Stimulated activated CD4-positive, alpha-beta T cell treated with anti-CD3 and anti-CD28 coated beads, TNF-alpha, amount 100 ng/mL, for 48 hours (primary cell): ENCODE results near the gene CENPL.
"Not testable (repeated sequence)": the region's sequence is repeated elsewhere in the genome, so short reads cannot be mapped to it uniquely, and the experiment has no call there.

ENCODE experiments used
- DNase-seq, 3 donors: peaks; one replicate each; pipeline ENCODE4 v3.0.0-alpha.2; 2020; ENCODE audit warnings: low read depth in 3 of 3

CENPL gene

DNA sequence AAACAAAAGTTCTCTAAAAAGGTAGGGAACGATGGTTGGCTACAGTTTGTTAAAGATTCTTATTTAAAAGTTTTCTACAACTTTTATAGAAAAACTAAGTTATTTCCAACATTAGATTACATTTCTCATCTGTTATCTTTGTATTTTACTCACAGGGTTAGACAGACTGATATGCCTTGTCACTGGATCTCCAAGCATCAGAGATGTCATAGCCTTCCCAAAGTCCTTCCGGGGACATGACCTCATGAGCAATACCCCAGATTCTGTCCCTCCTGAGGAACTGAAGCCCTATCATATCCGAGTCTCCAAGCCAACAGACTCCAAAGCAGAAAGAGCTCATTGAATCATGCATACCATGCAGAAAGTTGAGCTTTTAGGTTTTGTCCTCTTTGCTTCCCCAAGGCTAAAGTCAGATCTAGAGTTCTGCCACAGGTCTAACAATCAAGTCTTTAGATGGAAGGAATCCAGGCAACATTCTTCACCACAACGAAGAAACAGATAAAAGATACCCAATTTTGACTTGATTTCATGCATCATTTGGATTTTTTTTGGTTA is 32.8 kb upstream of the CENPL start:
- DNase-seq, result no peak

DNA sequence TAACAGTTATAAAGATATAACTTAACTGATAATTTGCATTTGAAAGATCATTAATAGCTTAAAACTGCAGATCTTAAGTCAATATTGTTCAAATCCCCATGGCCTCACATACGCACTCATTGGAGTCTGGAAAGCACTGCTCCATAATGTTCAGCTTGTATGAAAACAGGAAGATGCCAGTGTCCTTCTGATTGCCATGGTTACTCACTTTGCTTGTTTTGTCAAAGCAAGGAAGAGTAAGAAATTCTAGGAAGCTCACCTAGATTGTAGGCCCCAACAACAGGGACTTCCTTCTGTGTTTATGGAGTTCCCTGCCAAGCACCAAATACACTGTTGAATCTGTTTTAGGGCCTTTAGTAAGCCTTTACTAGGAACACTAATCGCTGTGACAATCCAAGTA is 32.2 kb upstream of the CENPL start:
- DNase-seq, result no peak

DNA sequence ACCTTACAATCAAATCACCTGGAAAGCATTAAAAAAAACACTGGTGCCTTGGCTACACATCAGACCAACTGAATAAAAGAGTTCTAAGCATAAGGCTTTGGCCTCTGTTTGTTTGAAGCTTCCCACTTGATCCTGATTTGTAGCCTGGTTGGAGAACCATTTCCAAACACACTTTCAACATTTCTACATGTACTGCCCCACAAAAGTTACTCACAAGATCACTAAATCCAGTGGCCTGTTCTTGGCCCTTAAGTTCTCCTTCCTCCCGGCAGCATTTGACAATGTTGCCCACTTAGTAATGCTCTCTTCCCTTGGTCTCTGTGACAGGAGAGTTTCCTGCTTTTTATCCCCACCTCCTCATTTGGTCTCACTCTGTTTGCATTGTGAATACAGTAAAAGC is 31.3 kb upstream of the CENPL start:
- DNase-seq, result no peak

DNA sequence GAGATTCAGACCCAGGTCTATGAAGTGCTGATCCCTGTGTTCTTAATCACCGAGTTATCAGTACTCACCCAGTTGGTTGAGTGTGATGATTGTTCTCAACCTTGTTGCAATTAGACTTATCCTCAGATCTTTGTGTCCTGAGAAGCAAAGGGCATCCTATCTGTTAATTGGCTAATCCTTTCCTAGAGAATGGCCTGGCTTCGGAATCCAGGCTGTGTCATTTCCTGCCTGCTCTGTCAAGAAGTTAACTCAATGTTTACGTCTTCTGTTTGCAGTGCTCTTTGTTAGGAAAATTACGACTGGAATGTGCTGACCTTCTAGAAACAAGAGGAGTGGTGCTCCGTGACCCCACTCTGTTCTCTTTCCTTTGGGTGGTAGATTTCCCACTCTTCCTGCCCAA is 28.4 kb upstream of the CENPL start:
- DNase-seq, result no peak

DNA sequence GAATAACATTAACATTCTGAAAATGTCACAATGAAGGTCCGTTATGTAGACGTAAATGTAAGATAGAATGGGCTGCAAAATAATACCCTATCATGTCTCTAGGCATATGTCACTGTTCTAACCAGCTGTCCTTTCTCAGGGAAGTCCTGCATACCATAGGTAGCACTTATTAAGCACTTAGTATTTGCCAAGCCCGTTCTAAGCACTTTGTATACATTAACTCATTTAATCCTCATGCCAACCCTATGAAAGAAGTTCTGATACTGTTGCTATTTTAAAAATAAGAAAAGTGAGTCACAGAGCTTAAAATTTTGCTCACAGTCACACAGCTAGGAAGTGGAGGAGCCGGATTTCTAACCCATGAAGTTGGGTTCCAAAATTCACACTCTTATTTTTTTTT is 27.4 kb upstream of the CENPL start:
- no peak for DNase-seq

DNA sequence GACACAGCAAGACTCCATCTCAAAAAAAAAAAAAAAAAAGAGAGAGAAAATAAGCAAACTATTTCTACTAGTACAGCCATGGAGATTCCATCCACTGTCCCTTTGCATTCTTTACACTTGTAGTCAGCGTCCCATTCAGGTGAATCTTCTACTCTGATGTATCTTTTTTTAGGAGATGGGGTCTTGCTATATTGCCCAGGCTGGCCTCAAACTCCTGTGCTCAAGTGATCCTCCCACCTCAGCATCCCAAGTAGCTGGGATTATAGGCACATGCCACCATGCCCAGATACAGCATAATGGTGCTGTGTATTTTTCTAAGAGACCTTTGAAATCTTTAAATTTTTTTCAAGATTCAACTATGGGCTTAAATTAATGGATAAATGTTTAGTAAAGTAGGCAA is 8.1 kb upstream of the CENPL start:
- no peak for DNase-seq

DNA sequence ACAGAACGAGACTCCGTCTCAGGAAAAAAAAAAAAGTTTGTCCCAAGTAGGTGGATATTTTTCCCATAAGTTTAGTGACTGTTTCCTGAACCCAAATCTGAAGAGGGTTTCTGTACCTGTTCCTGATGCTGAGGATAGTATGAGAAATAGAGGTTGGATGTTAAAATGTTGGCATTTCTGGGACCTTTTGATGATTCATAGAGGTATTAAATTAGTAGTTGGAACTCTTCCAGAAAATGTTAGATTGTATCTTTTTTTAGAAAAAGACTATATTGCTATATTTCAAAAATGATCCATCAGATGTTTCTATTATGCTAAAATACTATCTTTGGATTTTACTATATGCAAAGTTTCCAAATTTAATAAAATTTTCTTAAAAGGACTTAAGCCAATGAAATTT is 2.9 kb upstream of the CENPL start:
- DNase-seq, result no peak

DNA sequence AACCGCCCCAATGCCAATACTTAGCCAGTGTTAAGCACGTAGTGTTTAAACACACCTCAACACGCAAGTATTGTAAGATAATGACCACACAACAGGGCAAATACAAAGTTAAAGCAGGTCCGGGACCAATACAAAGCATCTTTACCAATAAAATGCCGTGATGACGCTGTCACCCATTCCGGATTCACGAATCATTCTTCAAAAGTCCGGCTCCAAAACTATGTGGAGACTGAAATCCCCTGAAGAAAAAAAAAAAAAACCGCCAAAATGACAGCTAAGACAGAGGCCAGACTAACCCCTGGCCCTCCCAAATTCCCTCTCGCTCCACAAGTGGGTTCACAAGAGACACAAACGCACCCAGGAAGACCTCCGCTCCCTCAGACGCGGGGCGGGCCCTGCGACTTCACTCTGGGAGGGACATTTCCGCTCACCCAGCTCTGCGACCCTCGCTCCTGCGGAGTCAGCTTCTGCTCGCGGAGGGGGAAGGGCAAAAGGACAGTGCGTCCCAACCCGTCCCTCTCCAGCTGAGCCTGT is 835 bp downstream of the CENPL start:
- no peak for DNase-seq

DNA sequence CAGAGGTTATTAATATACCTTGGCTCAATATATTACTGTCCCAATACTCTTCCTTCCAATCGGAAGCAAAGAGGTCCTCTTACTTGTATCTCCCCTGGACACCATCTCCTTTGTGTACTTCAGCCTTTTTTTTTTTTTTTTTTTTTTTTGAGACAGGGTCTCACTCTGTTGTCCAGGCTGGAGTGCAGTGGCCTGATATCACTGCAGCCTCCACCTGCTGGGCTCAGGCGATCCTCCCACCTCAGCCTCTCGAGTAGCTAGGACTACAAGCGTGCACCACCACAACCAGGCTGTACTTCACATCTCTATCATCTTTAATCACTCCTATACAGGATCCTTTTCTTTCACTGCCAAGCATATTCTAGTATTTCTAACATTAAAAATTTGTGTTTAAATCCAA is 3.0 kb downstream of the CENPL start:
- DNase-seq, result no peak

DNA sequence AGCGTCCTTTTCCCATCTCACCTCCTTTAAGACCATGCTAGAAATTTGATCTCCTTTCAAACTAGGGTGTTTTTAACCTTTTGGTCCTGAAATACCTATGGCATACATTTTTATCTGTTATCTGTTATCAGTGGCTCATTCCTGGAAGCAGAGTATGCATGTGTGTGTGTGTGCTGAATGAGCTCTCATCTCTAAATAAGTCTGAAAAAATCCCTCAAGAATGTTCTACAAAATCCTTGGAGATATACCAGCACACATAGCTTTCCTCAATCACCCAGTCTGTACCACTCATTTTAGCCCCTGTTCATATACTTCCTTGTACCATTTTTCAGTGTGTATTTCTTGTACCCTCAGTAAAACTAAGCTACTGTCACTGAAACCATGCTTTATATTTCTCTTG is 6.2 kb downstream of the CENPL start:
- DNase-seq, result no peak

DNA sequence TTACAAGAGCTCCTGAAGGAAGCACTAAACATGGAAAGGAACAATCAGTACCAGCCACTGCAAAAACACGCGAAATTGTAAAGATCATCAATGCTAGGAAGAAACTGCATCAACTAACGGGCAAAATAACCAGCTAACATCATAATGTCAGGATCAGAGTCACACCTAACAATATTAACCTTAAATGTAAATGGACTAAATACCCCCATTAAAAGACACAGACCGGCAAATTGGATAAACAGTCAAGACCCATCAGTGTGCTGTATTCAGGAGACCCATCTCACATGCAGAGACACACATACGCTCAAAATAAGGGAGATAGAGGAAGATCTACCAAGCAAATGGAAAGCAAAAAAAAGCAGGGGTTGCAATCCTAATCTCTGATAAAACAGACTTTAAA is 11.0 kb downstream of the CENPL start:
- DNase-seq, result not testable (repeated sequence)

DNA sequence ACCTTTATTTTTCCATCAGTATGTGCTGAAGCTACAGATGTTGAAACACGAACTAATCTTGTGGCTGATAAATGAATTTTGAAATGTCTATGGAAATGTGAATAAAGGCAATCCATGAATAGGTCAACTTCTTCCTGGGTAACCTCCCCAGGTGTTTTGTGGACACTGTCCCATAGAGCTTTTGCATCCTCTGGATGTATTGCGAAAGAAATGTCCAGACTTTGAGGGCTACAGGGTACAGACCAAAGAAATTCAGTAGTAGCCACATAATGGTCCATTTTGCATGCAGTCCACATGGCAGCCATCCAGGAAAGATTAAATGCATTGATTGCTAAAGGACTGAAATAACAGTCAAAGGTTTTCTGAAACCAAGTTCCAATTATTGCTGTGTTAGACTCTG is 21.7 kb downstream of the CENPL start:
- DNase-seq, result no peak

DNA sequence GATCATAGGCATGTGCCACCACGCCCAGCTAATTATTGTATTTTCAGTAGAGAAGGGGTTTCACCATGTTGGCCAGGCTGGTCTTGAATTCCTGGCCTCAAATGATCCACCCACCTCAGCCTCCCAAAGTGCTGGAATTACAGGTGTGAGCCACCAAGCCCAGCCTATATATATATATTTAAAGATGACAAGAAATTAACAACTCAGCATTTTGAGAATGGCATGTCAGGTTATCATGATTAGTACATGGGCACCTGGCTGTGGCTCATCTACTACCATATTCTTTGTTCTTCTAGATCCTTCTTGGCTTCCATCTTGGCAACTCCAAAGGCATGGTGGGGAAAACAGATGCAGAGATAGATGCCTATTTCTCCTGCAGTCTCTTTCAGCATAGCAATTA is 24.7 kb downstream of the CENPL start:
- DNase-seq, result not testable (repeated sequence)

DNA sequence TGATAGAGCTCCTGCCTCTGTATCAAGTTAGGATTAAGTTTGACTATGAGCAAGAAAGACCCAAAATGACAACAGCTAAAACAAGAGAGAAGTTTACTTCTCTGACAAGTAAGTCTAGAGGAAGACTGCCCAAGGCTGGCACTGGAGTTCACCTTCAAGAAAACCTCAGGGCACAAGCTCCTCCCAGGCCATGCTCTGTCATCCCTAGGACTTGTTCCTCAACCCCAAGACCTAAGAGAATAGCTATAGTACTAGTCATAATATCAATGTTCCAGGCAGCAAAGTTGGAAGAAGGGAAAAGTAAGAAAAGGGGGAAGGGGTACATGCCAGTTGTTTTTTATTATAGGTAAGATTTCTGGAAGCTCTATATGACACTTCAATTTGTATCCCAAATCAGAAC is 26.6 kb downstream of the CENPL start:
- no peak for DNase-seq

DNA sequence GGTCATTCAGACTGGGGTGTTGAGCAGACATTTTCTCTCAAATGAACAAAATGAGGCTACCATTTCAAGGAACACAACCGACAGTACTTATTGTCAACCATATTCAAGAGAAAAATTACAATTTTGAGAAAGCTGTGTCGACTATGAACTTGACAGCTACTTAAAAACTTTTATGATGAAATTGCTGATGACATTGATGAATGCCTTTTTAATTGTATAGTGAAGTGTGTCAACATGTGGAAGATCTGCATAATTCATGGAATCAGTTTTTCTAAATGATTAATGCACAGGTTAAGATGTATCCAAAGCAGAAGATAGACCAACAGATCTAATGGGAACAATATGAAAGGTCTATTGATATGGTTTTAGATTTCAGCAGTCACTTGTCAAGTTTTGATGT is 34.8 kb downstream of the CENPL start:
- no peak for DNase-seq

DNA sequence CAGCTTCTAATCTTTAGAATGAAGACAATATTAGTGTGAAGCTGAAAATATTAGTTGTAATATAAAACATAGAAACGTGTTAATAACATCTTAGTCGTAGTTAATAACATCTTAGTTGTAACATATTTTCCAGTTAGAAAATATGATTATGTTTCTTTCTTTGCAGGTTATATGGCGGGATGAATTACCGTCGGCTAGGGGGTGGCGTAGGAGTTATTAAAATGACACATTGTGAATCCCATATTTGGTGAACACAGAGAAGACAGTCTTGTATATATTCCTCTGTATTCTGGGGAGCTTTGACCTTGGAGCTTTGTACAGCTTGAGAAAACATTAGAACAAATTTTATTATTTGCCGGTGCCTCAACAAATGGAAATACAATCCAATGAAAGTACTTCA is 39.7 kb downstream of the CENPL start:
- DNase-seq, result no peak

DNA sequence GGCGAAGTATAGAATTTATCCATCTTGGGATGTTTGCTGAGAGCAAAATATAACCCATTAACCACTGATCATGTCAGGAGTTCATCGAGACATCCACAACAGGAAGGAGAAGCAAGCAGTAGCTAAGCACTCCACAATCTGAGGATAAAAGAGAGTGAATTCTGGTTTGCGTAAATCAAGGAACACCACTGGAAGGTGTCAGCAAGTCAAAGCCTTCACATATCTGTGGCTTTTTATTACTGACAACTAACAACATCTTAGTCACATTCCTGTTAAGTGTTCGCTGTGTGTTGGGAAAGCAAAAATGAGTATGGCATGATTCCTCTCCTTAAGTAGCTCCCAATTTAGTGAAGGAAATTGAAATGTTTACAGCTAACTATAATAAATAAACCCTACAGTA is 44.7 kb downstream of the CENPL start:
- DNase-seq, result no peak

DNA sequence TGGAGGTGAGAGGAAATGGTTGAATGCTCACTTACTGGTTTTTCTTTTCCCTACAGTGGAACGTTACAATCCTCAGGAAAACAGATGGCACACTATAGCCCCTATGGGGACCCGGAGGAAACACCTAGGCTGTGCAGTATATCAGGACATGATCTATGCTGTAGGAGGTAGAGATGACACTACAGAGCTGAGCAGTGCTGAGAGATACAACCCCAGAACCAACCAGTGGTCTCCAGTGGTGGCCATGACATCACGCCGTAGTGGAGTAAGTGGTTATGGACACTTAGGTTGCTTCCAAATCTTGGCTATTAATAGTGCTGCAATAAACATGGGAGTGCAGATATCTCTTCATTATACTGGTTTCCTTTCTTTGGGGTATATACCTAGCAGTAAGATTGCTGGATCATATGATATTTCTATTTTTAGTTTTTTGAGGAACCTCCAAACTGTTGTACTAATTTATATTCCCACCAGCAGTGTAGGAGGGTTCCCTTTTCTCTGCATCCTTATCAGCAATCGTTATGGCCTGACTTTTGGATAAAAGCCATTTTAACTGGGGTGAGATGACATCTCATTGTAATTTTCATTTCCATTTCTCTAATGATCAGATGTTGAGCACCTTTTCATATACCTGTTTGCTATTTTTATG is 49.0 kb downstream of the CENPL start:
- no peak for DNase-seq

DNA sequence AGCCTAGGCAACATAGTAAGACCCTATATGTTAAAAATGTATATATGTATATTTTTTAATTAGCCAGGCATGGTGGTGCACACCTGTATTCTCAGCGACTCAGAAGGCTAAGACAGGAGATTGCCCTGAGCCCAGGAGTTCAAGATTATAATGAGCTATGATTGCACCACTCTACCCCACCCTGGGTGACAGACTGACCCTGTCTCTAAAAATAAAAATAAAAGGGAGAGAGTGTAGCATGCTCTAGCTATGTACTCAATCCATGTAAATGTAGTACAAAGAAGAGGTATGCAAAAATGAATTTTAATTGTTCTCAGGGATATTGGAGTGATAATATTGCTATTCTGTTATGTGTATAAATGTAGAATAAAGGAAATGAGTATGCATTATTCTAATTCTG is 53.1 kb downstream of the CENPL start:
- DNase-seq, result no peak

DNA sequence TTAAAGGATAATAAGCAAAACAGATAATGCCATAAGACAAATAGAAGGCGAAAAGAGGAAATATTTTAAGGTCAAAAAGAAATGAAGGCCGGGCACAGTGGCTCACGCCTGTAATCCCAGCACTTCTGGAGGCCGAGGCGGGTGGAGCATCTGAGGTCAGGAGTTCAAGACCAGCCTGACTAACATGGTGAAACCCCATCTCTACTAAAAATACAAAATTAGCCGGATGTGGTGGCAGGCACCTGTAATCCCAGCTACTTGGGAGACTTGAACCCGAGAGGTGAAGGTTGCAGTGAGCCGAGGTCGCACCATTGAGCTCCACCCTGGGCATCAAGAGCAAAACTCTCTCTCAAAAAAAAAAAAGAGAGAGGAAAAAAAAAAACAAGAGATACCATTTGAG is 54.4 kb downstream of the CENPL start:
- DNase-seq, result not testable (repeated sequence)

DNA sequence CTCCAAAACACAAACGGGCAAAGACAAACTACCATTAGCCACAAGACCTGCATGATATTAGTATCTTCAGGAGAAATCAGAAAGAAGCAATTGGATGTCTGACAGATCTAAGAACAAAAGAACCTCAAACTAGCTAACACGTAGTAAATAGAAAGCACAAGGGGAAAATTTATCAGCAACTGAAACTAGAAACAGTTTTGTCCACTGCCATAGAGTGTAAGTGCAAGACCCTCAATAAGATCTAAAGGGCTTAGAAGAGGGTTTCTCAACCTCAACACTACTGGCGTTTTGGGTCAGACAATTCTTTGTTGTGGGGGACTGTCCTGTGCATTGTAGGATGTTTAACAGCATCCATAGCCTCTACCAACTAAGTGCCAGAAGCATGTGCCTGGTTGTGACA is 55.9 kb downstream of the CENPL start:
- no peak for DNase-seq

DNA sequence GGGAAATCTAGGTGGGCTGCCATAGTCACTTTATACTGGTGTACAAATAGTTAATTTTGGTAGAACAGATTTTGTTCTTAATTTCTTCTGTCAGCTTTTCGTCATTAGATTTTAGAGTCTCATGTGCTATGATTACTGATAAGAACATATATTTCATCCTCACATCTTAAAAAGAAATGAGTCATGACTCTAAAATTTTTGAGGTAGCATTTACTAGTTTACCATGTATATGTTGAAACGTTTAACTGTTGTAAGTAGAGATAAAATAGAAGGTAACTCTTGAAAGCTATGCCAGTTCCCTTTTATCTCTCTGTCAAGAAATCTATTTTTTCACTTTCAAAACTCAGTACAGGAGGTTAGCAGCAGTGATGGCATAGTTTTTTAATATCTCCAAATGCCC is 56.5 kb downstream of the CENPL start:
- DNase-seq, result no peak

DNA sequence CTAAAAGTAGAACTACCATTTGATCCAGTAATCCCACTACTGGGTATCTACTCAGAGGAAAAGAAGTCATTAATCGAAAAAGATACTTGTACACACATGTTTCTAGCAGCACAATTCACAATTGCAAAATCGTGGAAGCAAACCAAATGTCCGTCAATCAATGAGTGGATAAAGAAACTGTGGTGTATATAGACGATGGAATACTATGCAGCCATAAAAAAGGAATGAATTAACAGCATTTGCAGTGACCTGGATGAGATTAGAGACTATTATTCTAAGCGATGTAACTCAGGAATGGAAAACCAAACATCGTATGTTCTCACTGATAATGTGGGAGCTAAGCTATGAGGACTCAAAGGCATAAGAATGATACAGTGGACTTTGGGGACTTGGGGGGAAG is 60.4 kb downstream of the CENPL start:
- DNase-seq, result not testable (repeated sequence)

DNA sequence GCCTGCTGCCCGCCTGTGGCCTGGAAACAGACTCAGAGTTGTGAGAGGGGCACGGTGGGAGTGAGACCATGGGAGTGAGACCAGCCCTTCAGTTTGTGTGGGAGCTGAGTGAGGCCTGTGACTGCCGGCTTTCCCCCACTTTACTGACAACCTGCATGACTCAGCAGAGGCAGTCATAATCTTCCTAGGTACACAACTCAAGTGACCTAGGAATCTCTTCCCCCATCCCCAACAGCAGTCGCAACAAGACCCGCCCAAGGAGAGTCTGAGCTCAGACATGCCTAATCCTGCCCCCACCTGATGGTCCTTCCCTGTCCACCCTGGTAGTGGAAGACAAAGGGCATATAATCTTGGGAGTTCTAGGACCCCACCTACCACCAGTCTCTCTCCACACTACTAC is 65.7 kb downstream of the CENPL start:
- DNase-seq, result no peak
